Measurements from ENCODE around the gene HBS1L. TPM values are rescaled to one million over a fixed set of nuclear protein-coding genes. Genes with fewer than 3 reads are reported as not detected.
A peak's percentile ranks its signal among the peaks of the same experiment; 100 is the strongest.

The HBS1L gene
- total and polyA plus RNA-seq, 9 donors, result 38.0 to 62.7 (median 43.4) TPM

- no peak overlapping the region for H3K4me3 ChIP-seq (ENCODE audit: low read length)
- H3K27me3 ChIP-seq (ENCODE audit: control insufficient read depth, insufficient read depth, low read length), result no peaks in the 10 kb centered on the region
- no CpG with 5 or more reads among the region's 2 CpGs for WGBS (ENCODE audit: insufficient coverage)
- peaks cover 19% of the 10 kb centered on the region for H3K36me3 ChIP-seq (ENCODE audit: control insufficient read depth, insufficient read depth, low read length)
- no peaks in the 10 kb centered on the region for H3K9me3 ChIP-seq (replicated peaks; ENCODE audit: control insufficient read depth, low read depth, low read length)
- H3K27ac ChIP-seq (ENCODE audit: low read length), result no peak overlapping the region
- H3K4me1 ChIP-seq (ENCODE audit: control insufficient read depth, insufficient read depth, low read length), result no peaks in the 10 kb centered on the region
- no peak for DNase-seq
These were observed 7.7 kb downstream of the HBS1L start for GRCh38 chr6:135046912-135047311.

- WGBS (ENCODE audit: insufficient coverage), result no CpG with 5 or more reads among the region's 3 CpGs
- H3K36me3 ChIP-seq (ENCODE audit: control insufficient read depth, insufficient read depth, low read length), result peaks cover 16% of the 10 kb centered on the region
- DNase-seq, result peak; percentile 10
- H3K4me3 ChIP-seq (ENCODE audit: low read length), result no peak overlapping the region
- no peak overlapping the region for H3K27ac ChIP-seq (ENCODE audit: low read length)
- no peaks in the 10 kb centered on the region for H3K9me3 ChIP-seq (replicated peaks; ENCODE audit: control insufficient read depth, low read depth, low read length)
- H3K27me3 ChIP-seq (ENCODE audit: control insufficient read depth, insufficient read depth, low read length), result no peaks in the 10 kb centered on the region
- H3K4me1 ChIP-seq (ENCODE audit: control insufficient read depth, insufficient read depth, low read length), result no peaks in the 10 kb centered on the region
These were observed 10.0 kb downstream of the HBS1L start for GRCh38 chr6:135044639-135045038.

- no CpG with 5 or more reads among the region's 2 CpGs for WGBS (ENCODE audit: insufficient coverage)
- no peaks in the 10 kb centered on the region for H3K9me3 ChIP-seq (replicated peaks; ENCODE audit: control insufficient read depth, low read depth, low read length)
- no peaks in the 10 kb centered on the region for H3K27me3 ChIP-seq (ENCODE audit: control insufficient read depth, insufficient read depth, low read length)
- no peak for DNase-seq
- H3K27ac ChIP-seq (ENCODE audit: low read length), result no peak overlapping the region
- H3K4me3 ChIP-seq (ENCODE audit: low read length), result no peak overlapping the region
- H3K4me1 ChIP-seq (ENCODE audit: control insufficient read depth, insufficient read depth, low read length), result no peaks in the 10 kb centered on the region
- peaks cover 16% of the 10 kb centered on the region for H3K36me3 ChIP-seq (ENCODE audit: control insufficient read depth, insufficient read depth, low read length)
These were observed 10.8 kb downstream of the HBS1L start for GRCh38 chr6:135043846-135044245.

- no peak overlapping the region for H3K4me3 ChIP-seq (ENCODE audit: low read length)
- no peak overlapping the region for H3K27ac ChIP-seq (ENCODE audit: low read length)
- peaks cover 17% of the 10 kb centered on the region for H3K36me3 ChIP-seq (ENCODE audit: control insufficient read depth, insufficient read depth, low read length)
- DNase-seq, result no peak
- no peaks in the 10 kb centered on the region for H3K4me1 ChIP-seq (ENCODE audit: control insufficient read depth, insufficient read depth, low read length)
- no peaks in the 10 kb centered on the region for H3K27me3 ChIP-seq (ENCODE audit: control insufficient read depth, insufficient read depth, low read length)
- no peaks in the 10 kb centered on the region for H3K9me3 ChIP-seq (replicated peaks; ENCODE audit: control insufficient read depth, low read depth, low read length)
- WGBS (ENCODE audit: insufficient coverage), result 100% methylated on average over 1 of the region's 3 CpGs
These were observed 11.3 kb downstream of the HBS1L start for GRCh38 chr6:135043364-135043763.

GRCh38 chr6:135038335-135038734, 16.3 kb downstream of the HBS1L start:
- H3K36me3 ChIP-seq (ENCODE audit: control insufficient read depth, insufficient read depth, low read length), result peaks cover 17% of the 10 kb centered on the region
- DNase-seq, result no peak
- WGBS (ENCODE audit: insufficient coverage), result no CpG with 5 or more reads among the region's 2 CpGs
- H3K9me3 ChIP-seq (replicated peaks; ENCODE audit: control insufficient read depth, low read depth, low read length), result no peaks in the 10 kb centered on the region
- no peak overlapping the region for H3K4me3 ChIP-seq (ENCODE audit: low read length)
- no peaks in the 10 kb centered on the region for H3K27me3 ChIP-seq (ENCODE audit: control insufficient read depth, insufficient read depth, low read length)
- no peaks in the 10 kb centered on the region for H3K4me1 ChIP-seq (ENCODE audit: control insufficient read depth, insufficient read depth, low read length)
- H3K27ac ChIP-seq (ENCODE audit: low read length), result no peak overlapping the region

GRCh38 chr6:135037541-135037940, 17.1 kb downstream of the HBS1L start:
- Histone ChIP-seq H3K4me1 (ENCODE audit: control insufficient read depth, insufficient read depth, low read length) (no peaks in the 10 kb centered on the region), H3K9me3 (replicated peaks; ENCODE audit: control insufficient read depth, low read depth, low read length) (no peaks in the 10 kb centered on the region), H3K27me3 (ENCODE audit: control insufficient read depth, insufficient read depth, low read length) (no peaks in the 10 kb centered on the region), H3K4me3 (ENCODE audit: low read length) (no peak overlapping the region), H3K36me3 (ENCODE audit: control insufficient read depth, insufficient read depth, low read length) (peaks cover 19% of the 10 kb centered on the region), H3K27ac (ENCODE audit: low read length) (no peak overlapping the region)
- DNase-seq, result no peak
- WGBS (ENCODE audit: insufficient coverage), result 80% methylated on average over 2 of the region's 4 CpGs

- H3K27ac ChIP-seq (ENCODE audit: low read length), result no peak overlapping the region
- no peak for DNase-seq
- H3K9me3 ChIP-seq (replicated peaks; ENCODE audit: control insufficient read depth, low read depth, low read length), result no peaks in the 10 kb centered on the region
- 94% methylated on average over 3 of the region's 5 CpGs for WGBS (ENCODE audit: insufficient coverage)
- H3K27me3 ChIP-seq (ENCODE audit: control insufficient read depth, insufficient read depth, low read length), result no peaks in the 10 kb centered on the region
- peaks cover 19% of the 10 kb centered on the region for H3K36me3 ChIP-seq (ENCODE audit: control insufficient read depth, insufficient read depth, low read length)
- no peaks in the 10 kb centered on the region for H3K4me1 ChIP-seq (ENCODE audit: control insufficient read depth, insufficient read depth, low read length)
- H3K4me3 ChIP-seq (ENCODE audit: low read length), result no peak overlapping the region
These were observed 17.7 kb downstream of the HBS1L start for GRCh38 chr6:135036731-135037420.

GRCh38 chr6:135033238-135033637, 21.4 kb downstream of the HBS1L start:
- Histone ChIP-seq H3K27me3 (ENCODE audit: control insufficient read depth, insufficient read depth, low read length) (no peaks in the 10 kb centered on the region), H3K36me3 (ENCODE audit: control insufficient read depth, insufficient read depth, low read length) (peaks cover 14% of the 10 kb centered on the region), H3K27ac (ENCODE audit: low read length) (no peak overlapping the region), H3K4me1 (ENCODE audit: control insufficient read depth, insufficient read depth, low read length) (no peaks in the 10 kb centered on the region), H3K4me3 (ENCODE audit: low read length) (no peak overlapping the region), H3K9me3 (replicated peaks; ENCODE audit: control insufficient read depth, low read depth, low read length) (no peaks in the 10 kb centered on the region)
- WGBS (ENCODE audit: insufficient coverage), result no CpG with 5 or more reads among the region's 3 CpGs
- no peak for DNase-seq

GRCh38 chr6:135030532-135031178, 24.0 kb downstream of the HBS1L start:
- DNase-seq, result no peak
- no peak overlapping the region for H3K4me3 ChIP-seq (ENCODE audit: low read length)
- H3K9me3 ChIP-seq (replicated peaks; ENCODE audit: control insufficient read depth, low read depth, low read length), result no peaks in the 10 kb centered on the region
- H3K27me3 ChIP-seq (ENCODE audit: control insufficient read depth, insufficient read depth, low read length), result no peaks in the 10 kb centered on the region
- H3K4me1 ChIP-seq (ENCODE audit: control insufficient read depth, insufficient read depth, low read length), result no peaks in the 10 kb centered on the region
- no peak overlapping the region for H3K27ac ChIP-seq (ENCODE audit: low read length)
- peaks cover 10% of the 10 kb centered on the region for H3K36me3 ChIP-seq (ENCODE audit: control insufficient read depth, insufficient read depth, low read length)
- WGBS (ENCODE audit: insufficient coverage), result 100% methylated on average over 1 of the region's 5 CpGs

- Histone ChIP-seq H3K27ac (ENCODE audit: low read length) (no peak overlapping the region), H3K4me1 (ENCODE audit: control insufficient read depth, insufficient read depth, low read length) (no peaks in the 10 kb centered on the region), H3K27me3 (ENCODE audit: control insufficient read depth, insufficient read depth, low read length) (no peaks in the 10 kb centered on the region), H3K9me3 (replicated peaks; ENCODE audit: control insufficient read depth, low read depth, low read length) (no peaks in the 10 kb centered on the region), H3K4me3 (ENCODE audit: low read length) (no peak overlapping the region), H3K36me3 (ENCODE audit: control insufficient read depth, insufficient read depth, low read length) (peaks cover 9% of the 10 kb centered on the region)
- no peak for DNase-seq
- WGBS (ENCODE audit: insufficient coverage), result 76% methylated on average over 2 of the region's 3 CpGs
These were observed 24.6 kb downstream of the HBS1L start for GRCh38 chr6:135030056-135030473.

Data from muscle of leg (tissue), 11 donors.